Measurements from ENCODE around the gene ZNF83.
"Not testable (repeated sequence)": the region's sequence is repeated elsewhere in the genome, so short reads cannot be mapped to it uniquely, and the experiment has no call there.

Gene ZNF83

GRCh38 chr19:52640916-52641315 lies 2.8 kb upstream of the ZNF83 start:
- DNase-seq (ENCODE audit: low spot score), result no peak
- TF ChIP-seq CTCF (IDR thresholded peaks at IDR 0.05; ENCODE audit: extremely low read depth, missing control alignments), result no peak

GRCh38 chr19:52639996-52640395 lies 1.8 kb upstream of the ZNF83 start:
- no peak for DNase-seq (ENCODE audit: low spot score)
- no peak for TF ChIP-seq CTCF (IDR thresholded peaks at IDR 0.05; ENCODE audit: extremely low read depth, missing control alignments)

- TF ChIP-seq CTCF (IDR thresholded peaks at IDR 0.05; ENCODE audit: extremely low read depth, missing control alignments), result no peak
- peak; percentile 21 for DNase-seq (ENCODE audit: low spot score)
These were observed 446 bp upstream of the ZNF83 start for GRCh38 chr19:52638601-52639000.

GRCh38 chr19:52635786-52636570 lies 2.2 kb downstream of the ZNF83 start:
- no peak for DNase-seq (ENCODE audit: low spot score)
- TF ChIP-seq CTCF (IDR thresholded peaks at IDR 0.05; ENCODE audit: extremely low read depth, missing control alignments), result no peak

GRCh38 chr19:52627441-52627840 lies 10.7 kb downstream of the ZNF83 start:
- DNase-seq (ENCODE audit: low spot score), result not testable (repeated sequence)

- no peak for TF ChIP-seq CTCF (IDR thresholded peaks at IDR 0.05; ENCODE audit: extremely low read depth, missing control alignments)
- no peak for DNase-seq (ENCODE audit: low spot score)
These were observed 11.2 kb downstream of the ZNF83 start for GRCh38 chr19:52626915-52627314.

- DNase-seq (ENCODE audit: low spot score), result no peak
- no peak for TF ChIP-seq CTCF (IDR thresholded peaks at IDR 0.05; ENCODE audit: extremely low read depth, missing control alignments)
These were observed 15.9 kb downstream of the ZNF83 start for GRCh38 chr19:52622261-52622660.

GRCh38 chr19:52621376-52621775 lies 16.8 kb downstream of the ZNF83 start:
- no peak for DNase-seq (ENCODE audit: low spot score)
- TF ChIP-seq CTCF (IDR thresholded peaks at IDR 0.05; ENCODE audit: extremely low read depth, missing control alignments), result no peak

Measured in GM20000 (cell line).